ENCODE results near the gene TMEM74B.

DNA sequence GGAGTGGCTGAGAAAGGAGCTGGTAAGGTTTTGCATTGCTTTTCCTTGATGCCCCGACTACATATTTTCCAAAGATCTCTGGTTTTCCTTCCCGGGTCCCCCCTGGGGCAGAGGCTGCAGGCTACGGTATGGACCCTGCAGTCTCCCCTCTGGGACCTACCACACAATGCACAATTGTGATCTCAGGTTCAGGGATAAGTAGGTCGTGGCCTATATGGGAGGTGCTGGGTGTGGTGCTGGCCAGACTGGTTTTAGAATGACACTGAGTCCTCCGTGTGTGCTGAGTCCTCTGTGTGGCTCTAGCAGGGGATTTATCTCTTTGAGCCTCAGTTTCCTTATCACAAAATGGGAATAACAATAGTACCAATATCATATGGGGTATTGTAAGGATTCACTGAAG is 18.8 kb upstream of the TMEM74B start:
- TF ChIP-seq, protein P1, sequence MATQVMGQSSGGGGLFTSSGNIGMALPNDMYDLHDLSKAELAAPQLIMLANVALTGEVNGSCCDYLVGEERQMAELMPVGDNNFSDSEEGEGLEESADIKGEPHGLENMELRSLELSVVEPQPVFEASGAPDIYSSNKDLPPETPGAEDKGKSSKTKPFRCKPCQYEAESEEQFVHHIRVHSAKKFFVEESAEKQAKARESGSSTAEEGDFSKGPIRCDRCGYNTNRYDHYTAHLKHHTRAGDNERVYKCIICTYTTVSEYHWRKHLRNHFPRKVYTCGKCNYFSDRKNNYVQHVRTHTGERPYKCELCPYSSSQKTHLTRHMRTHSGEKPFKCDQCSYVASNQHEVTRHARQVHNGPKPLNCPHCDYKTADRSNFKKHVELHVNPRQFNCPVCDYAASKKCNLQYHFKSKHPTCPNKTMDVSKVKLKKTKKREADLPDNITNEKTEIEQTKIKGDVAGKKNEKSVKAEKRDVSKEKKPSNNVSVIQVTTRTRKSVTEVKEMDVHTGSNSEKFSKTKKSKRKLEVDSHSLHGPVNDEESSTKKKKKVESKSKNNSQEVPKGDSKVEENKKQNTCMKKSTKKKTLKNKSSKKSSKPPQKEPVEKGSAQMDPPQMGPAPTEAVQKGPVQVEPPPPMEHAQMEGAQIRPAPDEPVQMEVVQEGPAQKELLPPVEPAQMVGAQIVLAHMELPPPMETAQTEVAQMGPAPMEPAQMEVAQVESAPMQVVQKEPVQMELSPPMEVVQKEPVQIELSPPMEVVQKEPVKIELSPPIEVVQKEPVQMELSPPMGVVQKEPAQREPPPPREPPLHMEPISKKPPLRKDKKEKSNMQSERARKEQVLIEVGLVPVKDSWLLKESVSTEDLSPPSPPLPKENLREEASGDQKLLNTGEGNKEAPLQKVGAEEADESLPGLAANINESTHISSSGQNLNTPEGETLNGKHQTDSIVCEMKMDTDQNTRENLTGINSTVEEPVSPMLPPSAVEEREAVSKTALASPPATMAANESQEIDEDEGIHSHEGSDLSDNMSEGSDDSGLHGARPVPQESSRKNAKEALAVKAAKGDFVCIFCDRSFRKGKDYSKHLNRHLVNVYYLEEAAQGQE (IDR thresholded peaks at IDR 0.05), result no peak
- TF ChIP-seq CTCF (IDR thresholded peaks at IDR 0.05; ENCODE audit: low read depth, low read length, missing input control) (no peak), ATF3 (IDR thresholded peaks at IDR 0.05) (no peak), GABPA (IDR thresholded peaks at IDR 0.05 in 1 of 2, conservative IDR thresholded peaks at IDR 0.05 in 1 of 2) (no peak), YY1 (IDR thresholded peaks at IDR 0.05) (no peak), TAF1 (conservative IDR thresholded peaks at IDR 0.05) (no peak), MAX (IDR thresholded peaks at IDR 0.05) (no peak)

Measured in liver (tissue), 3 donors.